A673 (cell line): Measurements from ENCODE around the gene ZBTB20.

Source experiments
- CTCF ChIP-seq: fragments of 300-800, 200-600 bp; sonication (generic); conservative IDR thresholded peaks from 2 replicates; pipeline ENCODE4 v1.5.1; 2017; ENCODE audit warnings: low read depth, mild to moderate bottlenecking, antibody characterized with exemption, low read length, moderate library complexity, mixed read lengths
- EZH2 ChIP-seq: fragments of 200-600 bp; sonication (generic); IDR thresholded peaks from 2 replicates; pipeline ENCODE4 v1.6.1; 2017; ENCODE audit warnings: borderline replicate concordance, low read depth, mild to moderate bottlenecking, mixed read lengths, antibody characterized with exemption, low read length; ENCODE audit not compliant: poor library complexity, severe bottlenecking

GRCh38 chr3:114444216-114444615, 702.9 kb downstream of the ZBTB20 start:
- TF ChIP-seq CTCF (no peak), EZH2 (no peak)
